OCI-LY1 (cell line): ENCODE results near the gene RAPGEF1.

Experiments used
- CTCF ChIP-seq: fragments of 200-600 bp; sonication (generic), shearing (Covaris generic); IDR thresholded peaks from 2 replicates; pipeline ENCODE4 v1.5.1; 2017; ENCODE audit warnings: mild to moderate bottlenecking, antibody characterized with exemption, low read length, moderate library complexity, mixed read lengths
- EZH2 ChIP-seq: fragments of 200-600 bp; sonication (generic), shearing (Covaris generic); IDR thresholded peaks from 2 replicates; pipeline ENCODE4 v1.8.0; 2017; ENCODE audit warnings: borderline replicate concordance, mixed run types, mild to moderate bottlenecking, antibody characterized with exemption, low read length, moderate library complexity, mixed read lengths

- TF ChIP-seq CTCF, result no peak
- TF ChIP-seq EZH2, result no peak
Observed at GRCh38 chr9:131609099-131609830, 130.6 kb downstream of the RAPGEF1 start.
